ENCODE measurements around the gene ZFP64. TPM values are rescaled to one million over a fixed set of nuclear protein-coding genes. Genes with fewer than 3 reads are reported as not detected.

The ZFP64 gene
- total RNA-seq, 2 donors from 2014 or later, result 17.3 to 19.1 TPM

DNA sequence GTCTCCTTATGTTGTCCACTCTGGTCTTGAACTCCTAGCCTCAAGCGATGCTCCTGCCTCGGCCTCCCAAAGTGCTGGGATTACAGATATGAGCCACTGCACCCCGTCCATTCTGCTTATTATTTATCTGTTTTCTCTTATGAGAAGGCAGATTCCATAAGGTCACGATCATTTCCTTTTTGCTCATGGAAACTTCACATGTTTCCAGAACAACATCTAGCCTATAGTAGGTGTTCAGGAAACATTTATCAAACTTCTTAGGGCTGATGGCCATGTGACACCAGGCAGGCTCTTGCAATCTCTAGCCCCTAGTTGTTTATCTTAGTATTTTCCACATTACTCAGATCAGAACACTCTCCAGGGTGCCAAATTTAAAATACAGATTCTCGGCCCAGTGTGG lies 61.2 kb downstream of the ZFP64 start:
- H3K4me3 ChIP-seq, result no peak overlapping the region
- no peak overlapping the region for H3K9ac ChIP-seq (ENCODE audit: low read depth in 2 of 2, low read length in 2 of 2)
- H3K27ac ChIP-seq, result no peak overlapping the region
- DNase-seq, result no peak
- intact Hi-C loops (cut with DNase I), result no loop called here
- H3K36me3 ChIP-seq, result no peaks in the 10 kb centered on the region
- TF ChIP-seq, protein P1, sequence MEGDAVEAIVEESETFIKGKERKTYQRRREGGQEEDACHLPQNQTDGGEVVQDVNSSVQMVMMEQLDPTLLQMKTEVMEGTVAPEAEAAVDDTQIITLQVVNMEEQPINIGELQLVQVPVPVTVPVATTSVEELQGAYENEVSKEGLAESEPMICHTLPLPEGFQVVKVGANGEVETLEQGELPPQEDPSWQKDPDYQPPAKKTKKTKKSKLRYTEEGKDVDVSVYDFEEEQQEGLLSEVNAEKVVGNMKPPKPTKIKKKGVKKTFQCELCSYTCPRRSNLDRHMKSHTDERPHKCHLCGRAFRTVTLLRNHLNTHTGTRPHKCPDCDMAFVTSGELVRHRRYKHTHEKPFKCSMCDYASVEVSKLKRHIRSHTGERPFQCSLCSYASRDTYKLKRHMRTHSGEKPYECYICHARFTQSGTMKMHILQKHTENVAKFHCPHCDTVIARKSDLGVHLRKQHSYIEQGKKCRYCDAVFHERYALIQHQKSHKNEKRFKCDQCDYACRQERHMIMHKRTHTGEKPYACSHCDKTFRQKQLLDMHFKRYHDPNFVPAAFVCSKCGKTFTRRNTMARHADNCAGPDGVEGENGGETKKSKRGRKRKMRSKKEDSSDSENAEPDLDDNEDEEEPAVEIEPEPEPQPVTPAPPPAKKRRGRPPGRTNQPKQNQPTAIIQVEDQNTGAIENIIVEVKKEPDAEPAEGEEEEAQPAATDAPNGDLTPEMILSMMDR (IDR thresholded peaks at IDR 0.05), result no peak
- H3K9me3 ChIP-seq, result no peaks in the 10 kb centered on the region
- no peaks in the 10 kb centered on the region for H3K4me1 ChIP-seq
- H3K27me3 ChIP-seq, result no peaks in the 10 kb centered on the region

DNA sequence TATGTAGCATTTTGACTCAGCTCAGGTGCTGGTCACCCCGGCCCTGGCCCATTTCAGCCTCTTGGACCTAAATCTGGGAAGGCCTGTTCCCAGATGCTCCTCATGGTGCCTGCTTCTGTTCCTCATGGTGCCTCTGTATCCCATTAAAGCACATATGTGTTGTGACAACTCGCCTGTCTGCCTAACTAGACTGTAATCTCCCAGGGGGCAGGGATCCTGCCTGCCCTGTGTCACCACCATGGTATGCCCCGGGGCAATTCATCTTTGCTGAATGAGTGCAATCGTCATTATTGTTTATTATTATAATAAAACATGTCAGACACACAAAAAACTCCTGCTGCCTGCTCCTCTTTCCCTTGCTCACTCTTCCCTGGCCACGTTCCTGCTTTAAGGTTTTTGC lies 62.0 kb downstream of the ZFP64 start:
- H3K9ac ChIP-seq (ENCODE audit: low read depth in 2 of 2, low read length in 2 of 2), result no peak overlapping the region
- intact Hi-C loops (cut with DNase I), result loop anchor here (5.0 to 10.0 kb wide), 3 partner anchors 95 to 1085 kb away; no protein-coding TSS in a partner anchor

DNA sequence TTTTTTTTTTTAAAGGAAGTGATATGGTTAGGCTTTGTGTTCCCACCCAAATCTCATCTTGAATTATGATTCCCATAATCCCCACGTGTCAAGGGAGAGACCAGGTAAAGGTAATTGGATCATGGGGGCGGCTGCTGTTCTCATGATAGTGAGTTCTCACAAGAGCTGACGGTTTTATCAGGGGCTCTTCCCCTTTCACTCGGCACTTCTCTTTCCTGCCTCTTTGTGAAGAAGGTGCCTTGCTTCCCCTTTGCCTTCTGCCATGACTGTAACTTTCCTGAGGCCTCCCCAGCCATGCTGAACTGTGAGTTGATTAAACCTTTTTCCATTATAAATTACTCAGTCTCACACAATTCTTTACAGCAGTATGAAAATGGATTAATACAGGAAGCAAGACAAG lies 64.3 kb downstream of the ZFP64 start:
- TF ChIP-seq, protein P1 (IDR thresholded peaks at IDR 0.05), result no peak
- intact Hi-C loops (cut with DNase I), result loop anchor here (5.0 to 10.0 kb wide), 3 partner anchors 97 to 1087 kb away; no protein-coding TSS in a partner anchor
- no peak overlapping the region for H3K9ac ChIP-seq (ENCODE audit: low read depth in 2 of 2, low read length in 2 of 2)

More for the DNA sequence above, 62.0 kb downstream of the ZFP64 start:
- Histone ChIP-seq H3K36me3 (no peaks in the 10 kb centered on the region), H3K27me3 (no peaks in the 10 kb centered on the region), H3K4me1 (no peaks in the 10 kb centered on the region), H3K27ac (no peak overlapping the region), H3K4me3 (no peak overlapping the region), H3K9me3 (no peaks in the 10 kb centered on the region)
- TF ChIP-seq, protein P1 (IDR thresholded peaks at IDR 0.05), result no peak
- DNase-seq, result no peak

DNA sequence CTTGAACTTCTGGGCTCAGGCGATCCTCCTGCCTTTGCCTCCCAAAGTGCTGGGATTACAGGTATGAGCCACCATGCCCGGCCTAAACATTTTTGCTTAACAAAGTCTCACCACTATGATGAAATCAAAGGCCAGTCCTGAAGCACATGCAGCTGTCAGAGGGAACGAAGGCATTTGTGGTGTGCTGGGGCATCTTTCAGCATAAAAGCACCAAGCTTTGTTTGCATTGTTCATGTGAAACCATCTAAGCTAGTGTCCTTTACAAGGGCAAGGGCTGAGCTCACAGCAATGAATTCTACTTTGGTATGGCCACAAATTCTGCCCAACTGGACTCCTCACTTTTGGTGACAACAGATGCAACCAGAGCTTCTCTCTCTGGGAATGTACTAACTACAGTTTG lies 66.8 kb downstream of the ZFP64 start:
- Histone ChIP-seq H3K4me3 (no peak overlapping the region), H3K9ac (ENCODE audit: low read depth in 2 of 2, low read length in 2 of 2) (no peak overlapping the region), H3K27ac (no peak overlapping the region), H3K4me1 (no peaks in the 10 kb centered on the region), H3K36me3 (no peaks in the 10 kb centered on the region), H3K9me3 (no peaks in the 10 kb centered on the region), H3K27me3 (no peaks in the 10 kb centered on the region)
- intact Hi-C loops (cut with DNase I), result loop anchor here (5.0 to 10.0 kb wide), 3 partner anchors 100 to 1090 kb away; no protein-coding TSS in a partner anchor
- TF ChIP-seq, protein P1 (IDR thresholded peaks at IDR 0.05), result no peak
- DNase-seq, result no peak

More for the DNA sequence above, 64.3 kb downstream of the ZFP64 start:
- Histone ChIP-seq H3K9me3 (no peaks in the 10 kb centered on the region), H3K36me3 (no peaks in the 10 kb centered on the region), H3K4me3 (no peak overlapping the region), H3K27ac (no peak overlapping the region), H3K4me1 (no peaks in the 10 kb centered on the region), H3K27me3 (no peaks in the 10 kb centered on the region)
- no peak for DNase-seq

DNA sequence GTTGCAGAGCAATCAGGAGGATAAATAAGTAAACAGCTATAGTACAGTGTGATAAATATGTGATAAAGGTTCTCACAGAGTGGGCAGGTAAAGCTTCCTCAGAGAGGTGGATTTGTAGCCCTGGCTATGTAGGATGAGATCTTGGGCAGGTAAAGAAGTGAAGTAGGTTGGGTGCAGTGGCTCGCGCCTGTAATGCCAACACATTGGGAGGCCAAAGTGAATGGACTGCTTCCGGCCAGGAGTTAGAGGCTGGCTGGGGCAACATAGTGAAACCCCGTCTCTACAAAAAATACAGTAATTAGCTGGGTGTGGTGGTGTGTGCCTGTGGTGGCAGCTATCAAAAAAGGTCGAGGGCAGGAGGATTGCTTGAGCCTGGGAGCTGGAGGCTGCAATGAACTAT lies 72.9 kb downstream of the ZFP64 start:
- Histone ChIP-seq H3K27ac (no peak overlapping the region), H3K4me3 (no peak overlapping the region), H3K36me3 (no peaks in the 10 kb centered on the region), H3K27me3 (no peaks in the 10 kb centered on the region), H3K4me1 (no peaks in the 10 kb centered on the region), H3K9ac (ENCODE audit: low read depth in 2 of 2, low read length in 2 of 2) (no peak overlapping the region), H3K9me3 (no peaks in the 10 kb centered on the region)
- no peak for DNase-seq
- intact Hi-C loops (cut with DNase I), result no loop called here
- TF ChIP-seq, protein P1 (IDR thresholded peaks at IDR 0.05), result no peak
